ENCODE results near the gene CACNA1D. TPM values are rescaled to one million over a fixed set of nuclear protein-coding genes. Genes with fewer than 3 reads are reported as not detected.

The CACNA1D gene
- total and polyA plus RNA-seq, 9 of the 15 experiments (the other 6 are each of a cell fraction or from before 2014, with no cell fraction given) = 0.29 TPM; not detected in 8

- peaks cover 0 to 32% of the 10 kb centered on the region in 2 experiments; a peak in 2 of 5 replicates for H3K27me3 ChIP-seq (ENCODE audit: control insufficient read depth in 2 of 2, insufficient read depth in 2 of 2, low read length in 2 of 2)
- ChIA-PET CTCF (ENCODE audit: low intra/inter-chr PET ratio) (no interaction called here), POLR2A (no interaction called here)
- no peaks in the 10 kb centered on the region for H3K4me1 ChIP-seq (replicated peaks in 1 of 2; ENCODE audit: control insufficient read depth in 2 of 2, insufficient read depth in 2 of 2, low read length in 2 of 2)
- no peaks in the 10 kb centered on the region for H3K36me3 ChIP-seq (ENCODE audit: control insufficient read depth, insufficient read depth, low read length)
- no peaks in the 10 kb centered on the region for H3K9me3 ChIP-seq (replicated peaks; ENCODE audit: control insufficient read depth, insufficient read depth, low read depth, low read length)
- DNase-seq (ENCODE audit: extremely low read depth in 1 of 4, low spot score in 3 of 4) = no peak
- H3K4me3 ChIP-seq = no peak overlapping the region
- H3K79me2 ChIP-seq (ENCODE audit: control insufficient read depth, insufficient read depth, low read length) = no peaks in the 10 kb centered on the region
- BruUV-seq (replicated peaks) = no TSS peak
- H3K4me2 ChIP-seq (ENCODE audit: insufficient read depth, low read length) = no peak overlapping the region
- no peaks in the 10 kb centered on the region; the same call in 1 of the 2 replicates for H4K20me1 ChIP-seq (replicated peaks; ENCODE audit: control insufficient read depth, insufficient read depth, low read length)
- no peak overlapping the region for H3K27ac ChIP-seq (ENCODE audit: extremely low read depth, low read depth, low read length)
- WGBS (ENCODE audit: insufficient coverage, low coverage, missing lambda C conversion rate) = 9% methylated on average over 3 of the region's 5 CpGs
- no peaks in the 10 kb centered on the region for H3K9me1 ChIP-seq (ENCODE audit: control insufficient read depth, insufficient read depth, low read length)
- H2AFZ ChIP-seq (ENCODE audit: low read depth, low read length) = no peak overlapping the region
- intact Hi-C loops (cut with micrococcal nuclease) (no loop called here), in situ Hi-C loops (cut with MboI) (no loop called here)
- H3K9ac ChIP-seq (ENCODE audit: insufficient read depth in 1 of 2, low read depth in 2 of 2, low read length in 2 of 2) = no peak overlapping the region
- no peak for ATAC-seq
- FAIRE-seq = no peak
- TF ChIP-seq MECOM (CRISPR knock-in tag; IDR thresholded peaks at IDR 0.05) (no peak), KLF10 (CRISPR knock-in tag; IDR thresholded peaks at IDR 0.05) (no peak), ATF6 (CRISPR knock-in tag; IDR thresholded peaks at IDR 0.05) (no peak), E2F4 (CRISPR knock-in tag; IDR thresholded peaks at IDR 0.05; ENCODE audit: low read depth) (no peak), ZNF263 (CRISPR knock-in tag; IDR thresholded peaks at IDR 0.05; ENCODE audit: borderline replicate concordance) (no peak), POLR2G (IDR thresholded peaks at IDR 0.05; ENCODE audit: low read depth, low read length) (no peak), ZNF830 (CRISPR knock-in tag; IDR thresholded peaks at IDR 0.05) (no peak), TAF9B (IDR thresholded peaks at IDR 0.05; ENCODE audit: partially characterized antibody) (no peak), TAL1 (IDR thresholded peaks at IDR 0.05) (no peak), ZNF655 (CRISPR knock-in tag; IDR thresholded peaks at IDR 0.05) (no peak), ZBTB11 (CRISPR knock-in tag; IDR thresholded peaks at IDR 0.05) (no peak), DDX20 (tag; IDR thresholded peaks at IDR 0.05; ENCODE audit: low read depth) (no peak)
Observed at GRCh38 chr3:53821631-53822121, 327.3 kb downstream of the CACNA1D start.

All from K562 (cell line).